ENCODE results near the gene STH.
"Not testable (repeated sequence)": the region's sequence is repeated elsewhere in the genome, so short reads cannot be mapped to it uniquely, and the experiment has no call there.

Gene STH

DNA sequence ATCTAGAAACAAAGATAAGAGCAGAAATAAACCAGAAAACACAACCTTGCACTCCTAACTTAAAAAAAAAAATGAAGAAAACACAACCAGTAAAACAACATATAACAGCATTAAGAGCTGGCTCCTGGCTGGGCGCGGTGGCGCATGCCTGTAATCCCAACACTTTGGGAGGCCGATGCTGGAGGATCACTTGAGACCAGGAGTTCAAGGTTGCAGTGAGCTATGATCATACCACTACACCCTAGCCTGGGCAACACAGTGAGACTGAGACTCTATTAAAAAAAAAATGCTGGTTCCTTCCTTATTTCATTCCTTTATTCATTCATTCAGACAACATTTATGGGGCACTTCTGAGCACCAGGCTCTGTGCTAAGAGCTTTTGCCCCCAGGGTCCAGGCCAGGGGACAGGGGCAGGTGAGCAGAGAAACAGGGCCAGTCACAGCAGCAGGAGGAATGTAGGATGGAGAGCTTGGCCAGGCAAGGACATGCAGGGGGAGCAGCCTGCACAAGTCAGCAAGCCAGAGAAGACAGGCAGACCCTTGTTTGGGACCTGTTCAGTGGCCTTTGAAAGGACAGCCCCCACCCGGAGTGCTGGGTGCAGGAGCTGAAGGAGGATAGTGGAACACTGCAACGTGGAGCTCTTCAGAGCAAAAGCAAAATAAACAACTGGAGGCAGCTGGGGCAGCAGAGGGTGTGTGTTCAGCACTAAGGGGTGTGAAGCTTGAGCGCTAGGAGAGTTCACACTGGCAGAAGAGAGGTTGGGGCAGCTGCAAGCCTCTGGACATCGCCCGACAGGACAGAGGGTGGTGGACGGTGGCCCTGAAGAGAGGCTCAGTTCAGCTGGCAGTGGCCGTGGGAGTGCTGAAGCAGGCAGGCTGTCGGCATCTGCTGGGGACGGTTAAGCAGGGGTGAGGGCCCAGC is 2.6 kb downstream of the STH start:
- H3K27ac ChIP-seq (ENCODE audit: poor library complexity, severe bottlenecking): no peak overlapping the region
- no peak for ATAC-seq (ENCODE audit: low read depth)

DNA sequence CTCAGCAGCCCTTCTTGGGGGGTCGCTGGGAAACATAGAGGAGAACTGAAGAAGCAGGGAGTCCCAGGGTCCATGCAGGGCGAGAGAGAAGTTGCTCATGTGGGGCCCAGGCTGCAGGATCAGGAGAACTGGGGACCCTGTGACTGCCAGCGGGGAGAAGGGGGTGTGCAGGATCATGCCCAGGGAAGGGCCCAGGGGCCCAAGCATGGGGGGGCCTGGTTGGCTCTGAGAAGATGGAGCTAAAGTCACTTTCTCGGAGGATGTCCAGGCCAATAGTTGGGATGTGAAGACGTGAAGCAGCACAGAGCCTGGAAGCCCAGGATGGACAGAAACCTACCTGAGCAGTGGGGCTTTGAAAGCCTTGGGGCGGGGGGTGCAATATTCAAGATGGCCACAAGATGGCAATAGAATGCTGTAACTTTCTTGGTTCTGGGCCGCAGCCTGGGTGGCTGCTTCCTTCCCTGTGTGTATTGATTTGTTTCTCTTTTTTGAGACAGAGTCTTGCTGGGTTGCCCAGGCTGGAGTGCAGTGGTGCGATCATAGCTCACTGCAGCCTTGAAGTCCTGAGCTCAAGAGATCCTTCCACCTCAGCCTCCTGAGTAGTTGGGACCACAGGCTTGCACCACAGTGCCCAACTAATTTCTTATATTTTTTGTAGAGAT is 3.4 kb downstream of the STH start:
- H3K27me3 ChIP-seq (ENCODE audit: insufficient read depth, poor library complexity, severe bottlenecking): no peaks in the 10 kb centered on the region
- H3K4me1 ChIP-seq (ENCODE audit: insufficient read depth, poor library complexity, severe bottlenecking): no peaks in the 10 kb centered on the region
- H3K4me3 ChIP-seq (ENCODE audit: severe bottlenecking): no peak overlapping the region
- no peak for DNase-seq (ENCODE audit: low spot score)
- no peaks in the 10 kb centered on the region for H3K9me3 ChIP-seq (ENCODE audit: severe bottlenecking)
- H3K36me3 ChIP-seq (ENCODE audit: low read depth): no peaks in the 10 kb centered on the region
- H3K27ac ChIP-seq (ENCODE audit: poor library complexity, severe bottlenecking): no peak overlapping the region
- TF ChIP-seq, protein P1, sequence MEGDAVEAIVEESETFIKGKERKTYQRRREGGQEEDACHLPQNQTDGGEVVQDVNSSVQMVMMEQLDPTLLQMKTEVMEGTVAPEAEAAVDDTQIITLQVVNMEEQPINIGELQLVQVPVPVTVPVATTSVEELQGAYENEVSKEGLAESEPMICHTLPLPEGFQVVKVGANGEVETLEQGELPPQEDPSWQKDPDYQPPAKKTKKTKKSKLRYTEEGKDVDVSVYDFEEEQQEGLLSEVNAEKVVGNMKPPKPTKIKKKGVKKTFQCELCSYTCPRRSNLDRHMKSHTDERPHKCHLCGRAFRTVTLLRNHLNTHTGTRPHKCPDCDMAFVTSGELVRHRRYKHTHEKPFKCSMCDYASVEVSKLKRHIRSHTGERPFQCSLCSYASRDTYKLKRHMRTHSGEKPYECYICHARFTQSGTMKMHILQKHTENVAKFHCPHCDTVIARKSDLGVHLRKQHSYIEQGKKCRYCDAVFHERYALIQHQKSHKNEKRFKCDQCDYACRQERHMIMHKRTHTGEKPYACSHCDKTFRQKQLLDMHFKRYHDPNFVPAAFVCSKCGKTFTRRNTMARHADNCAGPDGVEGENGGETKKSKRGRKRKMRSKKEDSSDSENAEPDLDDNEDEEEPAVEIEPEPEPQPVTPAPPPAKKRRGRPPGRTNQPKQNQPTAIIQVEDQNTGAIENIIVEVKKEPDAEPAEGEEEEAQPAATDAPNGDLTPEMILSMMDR (IDR thresholded peaks at IDR 0.05; ENCODE audit: poor library complexity, severe bottlenecking): peak; percentile 88
- ATAC-seq (ENCODE audit: low read depth): peak; percentile 82

More for the DNA sequence above, 2.6 kb downstream of the STH start:
- no peak for DNase-seq (ENCODE audit: low spot score)
- no peaks in the 10 kb centered on the region for H3K9me3 ChIP-seq (ENCODE audit: severe bottlenecking)
- no peaks in the 10 kb centered on the region for H3K27me3 ChIP-seq (ENCODE audit: insufficient read depth, poor library complexity, severe bottlenecking)
- no peaks in the 10 kb centered on the region for H3K36me3 ChIP-seq (ENCODE audit: low read depth)
- TF ChIP-seq, protein P1 (IDR thresholded peaks at IDR 0.05; ENCODE audit: poor library complexity, severe bottlenecking): no peak
- no peaks in the 10 kb centered on the region for H3K4me1 ChIP-seq (ENCODE audit: insufficient read depth, poor library complexity, severe bottlenecking)
- H3K4me3 ChIP-seq (ENCODE audit: severe bottlenecking): no peak overlapping the region

DNA sequence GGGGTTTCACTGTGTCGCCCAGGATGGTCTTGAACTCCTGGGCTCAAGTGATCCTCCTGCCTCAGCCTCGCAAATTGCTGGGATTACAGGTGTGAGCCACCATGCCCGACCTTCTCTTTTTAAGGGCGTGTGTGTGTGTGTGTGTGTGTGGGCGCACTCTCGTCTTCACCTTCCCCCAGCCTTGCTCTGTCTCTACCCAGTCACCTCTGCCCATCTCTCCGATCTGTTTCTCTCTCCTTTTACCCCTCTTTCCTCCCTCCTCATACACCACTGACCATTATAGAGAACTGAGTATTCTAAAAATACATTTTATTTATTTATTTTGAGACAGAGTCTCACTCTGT is 3.9 kb downstream of the STH start:
- no peak for DNase-seq (ENCODE audit: low spot score)
- H3K27ac ChIP-seq (ENCODE audit: poor library complexity, severe bottlenecking): no peak overlapping the region
- H3K9me3 ChIP-seq (ENCODE audit: severe bottlenecking): no peaks in the 10 kb centered on the region
- no peaks in the 10 kb centered on the region for H3K36me3 ChIP-seq (ENCODE audit: low read depth)
- no peak overlapping the region for H3K4me3 ChIP-seq (ENCODE audit: severe bottlenecking)
- TF ChIP-seq, protein P1 (IDR thresholded peaks at IDR 0.05; ENCODE audit: poor library complexity, severe bottlenecking): no peak
- H3K27me3 ChIP-seq (ENCODE audit: insufficient read depth, poor library complexity, severe bottlenecking): no peaks in the 10 kb centered on the region
- peak; percentile 6; the same call in 1 of the 3 replicates for ATAC-seq (ENCODE audit: low read depth)
- H3K4me1 ChIP-seq (ENCODE audit: insufficient read depth, poor library complexity, severe bottlenecking): no peaks in the 10 kb centered on the region

DNA sequence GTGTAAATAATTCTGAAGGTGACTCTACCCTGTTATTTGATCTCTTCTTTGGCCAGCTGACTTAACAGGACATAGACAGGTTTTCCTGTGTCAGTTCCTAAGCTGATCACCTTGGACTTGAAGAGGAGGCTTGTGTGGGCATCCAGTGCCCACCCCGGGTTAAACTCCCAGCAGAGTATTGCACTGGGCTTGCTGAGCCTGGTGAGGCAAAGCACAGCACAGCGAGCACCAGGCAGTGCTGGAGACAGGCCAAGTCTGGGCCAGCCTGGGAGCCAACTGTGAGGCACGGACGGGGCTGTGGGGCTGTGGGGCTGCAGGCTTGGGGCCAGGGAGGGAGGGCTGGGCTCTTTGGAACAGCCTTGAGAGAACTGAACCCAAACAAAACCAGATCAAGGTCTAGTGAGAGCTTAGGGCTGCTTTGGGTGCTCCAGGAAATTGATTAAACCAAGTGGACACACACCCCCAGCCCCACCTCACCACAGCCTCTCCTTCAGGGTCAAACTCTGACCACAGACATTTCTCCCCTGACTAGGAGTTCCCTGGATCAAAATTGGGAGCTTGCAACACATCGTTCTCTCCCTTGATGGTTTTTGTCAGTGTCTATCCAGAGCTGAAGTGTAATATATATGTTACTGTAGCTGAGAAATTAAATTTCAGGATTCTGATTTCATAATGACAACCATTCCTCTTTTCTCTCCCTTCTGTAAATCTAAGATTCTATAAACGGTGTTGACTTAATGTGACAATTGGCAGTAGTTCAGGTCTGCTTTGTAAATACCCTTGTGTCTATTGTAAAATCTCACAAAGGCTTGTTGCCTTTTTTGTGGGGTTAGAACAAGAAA is 5.1 kb downstream of the STH start:
- TF ChIP-seq, protein P1 (IDR thresholded peaks at IDR 0.05; ENCODE audit: poor library complexity, severe bottlenecking): no peak
- Histone ChIP-seq H3K27me3 (ENCODE audit: insufficient read depth, poor library complexity, severe bottlenecking) (no peaks in the 10 kb centered on the region), H3K27ac (ENCODE audit: poor library complexity, severe bottlenecking) (no peak overlapping the region), H3K9me3 (ENCODE audit: severe bottlenecking) (no peaks in the 10 kb centered on the region), H3K4me3 (ENCODE audit: severe bottlenecking) (no peak overlapping the region), H3K36me3 (ENCODE audit: low read depth) (no peaks in the 10 kb centered on the region), H3K4me1 (ENCODE audit: insufficient read depth, poor library complexity, severe bottlenecking) (no peaks in the 10 kb centered on the region)
- ATAC-seq (ENCODE audit: low read depth): 0 out of 3 replicates have a peak, but pooled peaks have one; percentile 33
- no peak for DNase-seq (ENCODE audit: low spot score)

DNA sequence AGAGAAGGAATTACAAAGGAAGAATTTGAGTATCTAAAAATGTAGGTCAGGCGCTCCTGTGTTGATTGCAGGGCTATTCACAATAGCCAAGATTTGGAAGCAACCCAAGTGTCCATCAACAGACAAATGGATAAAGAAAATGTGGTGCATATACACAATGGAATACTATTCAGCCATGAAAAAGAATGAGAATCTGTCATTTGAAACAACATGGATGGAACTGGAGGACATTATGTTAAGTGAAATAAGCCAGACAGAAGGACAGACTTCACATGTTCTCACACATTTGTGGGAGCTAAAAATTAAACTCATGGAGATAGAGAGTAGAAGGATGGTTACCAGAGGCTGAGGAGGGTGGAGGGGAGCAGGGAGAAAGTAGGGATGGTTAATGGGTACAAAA is 7.0 kb downstream of the STH start:
- not testable (repeated sequence) for H3K9me3 ChIP-seq (ENCODE audit: severe bottlenecking); H3K4me1 ChIP-seq (ENCODE audit: insufficient read depth, poor library complexity, severe bottlenecking); H3K27me3 ChIP-seq (ENCODE audit: insufficient read depth, poor library complexity, severe bottlenecking); H3K36me3 ChIP-seq (ENCODE audit: low read depth); ATAC-seq (ENCODE audit: low read depth); DNase-seq (ENCODE audit: low spot score); H3K4me3 ChIP-seq (ENCODE audit: severe bottlenecking); H3K27ac ChIP-seq (ENCODE audit: poor library complexity, severe bottlenecking)

All from RWPE2 (cell line).